ENCODE measurements around the gene LTBP3. TPM values are rescaled to one million over a fixed set of nuclear protein-coding genes. Genes with fewer than 3 reads are reported as not detected.

Gene LTBP3
- total RNA-seq (10 to 100 TPM; 47.5 to 68.7 TPM), polyA plus RNA-seq (ENCODE audit: insufficient read length in 2 of 2) (100 to 1,000 TPM; 158 to 198 TPM)
- long read RNA-seq, donor 1, partial matches to known transcripts = 47 of 58 reads
- long read RNA-seq, donor 1, other reads (novel, unspliced or antisense) = 6 of 58 reads
- long read RNA-seq, donor 2, partial matches to known transcripts = 21 of 26 reads
- long read RNA-seq, donor 2, other reads (novel, unspliced or antisense) = 0 of 26 reads
- long read RNA-seq, donor 3, partial matches to known transcripts = 20 of 29 reads
- long read RNA-seq, donor 3, other reads (novel, unspliced or antisense) = 0 of 29 reads
- long read RNA-seq, donor 4, partial matches to known transcripts = 51 of 59 reads
- long read RNA-seq, donor 4, other reads (novel, unspliced or antisense) = 0 of 59 reads

DNA sequence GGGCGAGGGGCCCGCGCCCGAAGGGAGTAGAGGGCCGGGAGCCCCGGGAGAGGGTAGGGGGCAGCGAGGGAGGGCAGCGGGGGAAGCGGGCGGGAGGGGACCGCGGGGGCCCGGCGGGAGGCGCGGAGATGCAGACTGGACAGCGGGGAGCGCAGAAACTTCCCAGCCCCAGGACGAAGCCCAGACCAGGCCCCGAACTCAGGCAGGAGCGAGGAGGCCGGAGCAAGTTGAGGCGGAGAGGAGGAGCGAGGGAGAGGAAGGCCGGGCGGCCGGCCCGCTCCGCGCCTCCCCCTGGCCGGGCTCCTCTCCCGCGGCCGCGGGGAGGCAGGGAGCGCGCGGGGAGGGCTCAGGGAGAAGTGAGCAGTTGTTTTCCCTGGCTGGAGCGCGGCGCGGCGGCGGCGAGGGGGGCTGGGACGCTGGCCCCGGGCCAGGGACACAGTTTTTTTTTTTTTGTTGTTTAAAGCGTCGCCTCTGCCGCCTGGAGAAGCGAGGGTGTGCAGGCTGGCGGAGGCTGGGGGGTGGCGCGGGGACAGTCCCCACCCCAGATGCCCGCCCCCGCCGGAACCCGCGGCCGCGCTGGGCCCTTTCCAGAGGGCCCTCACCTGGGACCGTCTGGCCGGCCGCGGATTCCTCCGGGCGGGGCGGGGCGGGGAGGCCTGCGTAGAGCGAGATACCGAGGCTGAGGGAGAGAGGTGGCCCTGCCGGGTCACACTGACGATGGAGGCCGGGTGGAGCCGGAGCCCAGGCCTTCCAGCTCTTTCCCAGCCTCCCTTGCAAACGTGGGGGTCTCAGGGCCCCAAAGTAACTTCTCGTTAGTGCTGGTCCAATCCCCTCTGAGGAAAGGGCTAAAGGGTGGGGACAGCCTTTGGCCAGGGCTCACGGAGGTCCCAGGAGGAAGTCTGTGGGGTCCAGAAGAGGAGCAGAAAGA is at the start of gene LTBP3:
TSS of gene LTBP3 (minus strand) at position 358 of the 928 bp plus-strand sequence. CDS start 400 bp downstream, outside the sequence.
- Histone ChIP-seq H3K4me3 (ENCODE audit: low read depth, low read length) (peak within 1 kb of the TSS; percentile 64), H3K36me3 (ENCODE audit: control insufficient read depth, insufficient read depth, low read length) (peaks cover 26% of the 10 kb centered on the region), H3K27me3 (ENCODE audit: control insufficient read depth, insufficient read depth, low read length) (no peaks in the 10 kb centered on the region), H3K9me3 (ENCODE audit: control insufficient read depth, insufficient read depth, low read length) (no peaks in the 10 kb centered on the region), H3K27ac (ENCODE audit: low read depth, low read length) (peak within 1 kb of the TSS; percentile 99), H3K4me1 (ENCODE audit: control insufficient read depth, insufficient read depth, low read length) (peaks cover 71% of the 10 kb centered on the region)
- DNase-seq (ENCODE audit: low read depth in 4 of 6, low spot score in 6 of 6) = peak in 5 of 6 donors; percentile 59 to 95 (median 74)
- WGBS (ENCODE audit: insufficient coverage) = under 1% methylated on average over 67 of the region's 79 CpGs

DNA sequence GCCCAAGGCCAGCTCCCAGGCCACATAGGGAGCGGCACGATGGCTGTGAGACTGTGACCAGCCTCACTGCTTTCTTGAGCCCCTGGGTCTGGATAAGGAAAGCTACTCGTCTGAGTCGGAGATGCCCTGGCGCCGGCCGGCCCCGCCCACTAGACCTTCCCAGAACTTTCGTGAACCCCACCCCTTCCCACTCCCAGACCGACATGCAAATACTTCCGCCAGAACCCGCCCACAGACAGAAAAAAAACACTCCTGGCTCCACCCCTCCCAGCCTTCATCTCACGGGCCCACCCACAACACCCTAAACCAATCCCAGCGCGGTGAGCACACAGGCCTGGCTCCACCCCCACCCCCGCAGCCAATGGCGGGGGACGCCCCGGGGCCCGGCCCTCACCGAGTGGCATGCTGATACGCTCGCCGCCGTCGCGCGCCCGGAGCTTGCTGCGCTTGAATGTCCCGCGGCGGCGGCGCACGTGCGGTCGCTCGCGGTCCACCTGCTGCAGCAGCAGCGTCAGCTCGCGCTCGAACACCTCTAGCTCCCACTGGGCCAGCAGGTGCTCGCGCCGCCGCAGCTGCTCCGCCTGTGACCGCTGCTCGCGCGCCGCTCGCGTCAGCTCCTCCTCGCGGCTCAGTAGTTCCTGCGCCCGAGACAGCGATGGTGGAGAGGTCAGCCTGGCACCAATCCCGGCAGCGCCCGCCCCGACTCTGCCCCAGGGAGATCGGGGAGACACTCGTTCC is 48.9 kb upstream of the LTBP3 start:
- 2% methylated on average over 67 of the region's 67 CpGs for WGBS (ENCODE audit: insufficient coverage)
- H3K27me3 ChIP-seq (ENCODE audit: control insufficient read depth, insufficient read depth, low read length) = no peaks in the 10 kb centered on the region
- H3K4me1 ChIP-seq (ENCODE audit: control insufficient read depth, insufficient read depth, low read length) = peaks cover 48% of the 10 kb centered on the region
- H3K27ac ChIP-seq (ENCODE audit: low read depth, low read length) = peak overlapping the region; percentile 51
- peak overlapping the region; percentile 28 for H3K4me3 ChIP-seq (ENCODE audit: low read depth, low read length)
- peaks cover 71% of the 10 kb centered on the region for H3K36me3 ChIP-seq (ENCODE audit: control insufficient read depth, insufficient read depth, low read length)
- H3K9me3 ChIP-seq (ENCODE audit: control insufficient read depth, insufficient read depth, low read length) = no peaks in the 10 kb centered on the region
- peak; percentile 70 to 98 (median 88) for DNase-seq (ENCODE audit: low read depth in 4 of 6, low spot score in 6 of 6)

DNA sequence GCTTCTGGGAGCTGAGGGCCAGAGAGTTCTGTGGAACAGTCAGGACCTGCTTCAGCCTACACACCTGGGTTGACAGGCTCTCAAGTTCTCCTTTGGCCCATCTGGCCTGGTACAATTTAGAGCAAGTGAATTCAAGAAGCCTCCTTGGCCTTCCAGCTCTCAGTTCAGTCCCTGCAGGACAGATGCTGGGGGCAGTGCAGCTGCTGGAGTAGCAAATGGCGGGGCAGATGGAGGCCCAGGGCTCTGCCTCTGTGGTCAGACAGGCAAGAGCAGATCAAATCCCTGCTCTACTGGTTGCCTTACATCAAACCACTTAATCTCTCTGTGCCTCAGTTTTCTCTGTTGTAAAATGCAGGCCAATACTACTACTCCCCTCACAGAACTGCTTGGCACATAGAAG is 46.1 kb upstream of the LTBP3 start:
- H3K4me3 ChIP-seq (ENCODE audit: low read depth, low read length) = no peak overlapping the region
- H3K27me3 ChIP-seq (ENCODE audit: control insufficient read depth, insufficient read depth, low read length) = no peaks in the 10 kb centered on the region
- no peak overlapping the region for H3K27ac ChIP-seq (ENCODE audit: low read depth, low read length)
- no peaks in the 10 kb centered on the region for H3K9me3 ChIP-seq (ENCODE audit: control insufficient read depth, insufficient read depth, low read length)
- H3K4me1 ChIP-seq (ENCODE audit: control insufficient read depth, insufficient read depth, low read length) = peaks cover 21% of the 10 kb centered on the region
- no peak for DNase-seq (ENCODE audit: low read depth in 4 of 6, low spot score in 6 of 6)
- peaks cover 65% of the 10 kb centered on the region for H3K36me3 ChIP-seq (ENCODE audit: control insufficient read depth, insufficient read depth, low read length)
- WGBS (ENCODE audit: insufficient coverage) = 82% methylated on average over 1 of the region's 1 CpG

DNA sequence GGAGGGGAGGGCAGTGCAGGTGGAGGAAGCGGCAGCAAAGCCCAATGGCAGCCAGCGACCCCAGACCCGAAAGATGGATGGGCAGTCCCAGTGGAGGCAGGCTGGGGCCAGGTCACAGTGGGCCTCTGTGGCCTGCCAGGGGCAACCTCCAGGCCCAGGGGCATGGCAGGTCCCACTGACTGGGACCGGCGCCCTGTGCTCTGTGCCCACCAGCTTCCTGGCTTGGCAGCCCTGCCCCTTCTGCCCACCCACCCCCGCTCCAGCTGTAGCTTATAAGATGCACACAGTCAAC is 41.7 kb upstream of the LTBP3 start:
- H3K9me3 ChIP-seq (ENCODE audit: control insufficient read depth, insufficient read depth, low read length) = no peaks in the 10 kb centered on the region
- no peak overlapping the region for H3K27ac ChIP-seq (ENCODE audit: low read depth, low read length)
- DNase-seq (ENCODE audit: low read depth in 4 of 6, low spot score in 6 of 6) = no peak
- H3K4me1 ChIP-seq (ENCODE audit: control insufficient read depth, insufficient read depth, low read length) = peaks cover 5% of the 10 kb centered on the region
- 96% methylated on average over 5 of the region's 6 CpGs for WGBS (ENCODE audit: insufficient coverage)
- no peak overlapping the region for H3K4me3 ChIP-seq (ENCODE audit: low read depth, low read length)
- no peaks in the 10 kb centered on the region for H3K27me3 ChIP-seq (ENCODE audit: control insufficient read depth, insufficient read depth, low read length)
- H3K36me3 ChIP-seq (ENCODE audit: control insufficient read depth, insufficient read depth, low read length) = peaks cover 69% of the 10 kb centered on the region

DNA sequence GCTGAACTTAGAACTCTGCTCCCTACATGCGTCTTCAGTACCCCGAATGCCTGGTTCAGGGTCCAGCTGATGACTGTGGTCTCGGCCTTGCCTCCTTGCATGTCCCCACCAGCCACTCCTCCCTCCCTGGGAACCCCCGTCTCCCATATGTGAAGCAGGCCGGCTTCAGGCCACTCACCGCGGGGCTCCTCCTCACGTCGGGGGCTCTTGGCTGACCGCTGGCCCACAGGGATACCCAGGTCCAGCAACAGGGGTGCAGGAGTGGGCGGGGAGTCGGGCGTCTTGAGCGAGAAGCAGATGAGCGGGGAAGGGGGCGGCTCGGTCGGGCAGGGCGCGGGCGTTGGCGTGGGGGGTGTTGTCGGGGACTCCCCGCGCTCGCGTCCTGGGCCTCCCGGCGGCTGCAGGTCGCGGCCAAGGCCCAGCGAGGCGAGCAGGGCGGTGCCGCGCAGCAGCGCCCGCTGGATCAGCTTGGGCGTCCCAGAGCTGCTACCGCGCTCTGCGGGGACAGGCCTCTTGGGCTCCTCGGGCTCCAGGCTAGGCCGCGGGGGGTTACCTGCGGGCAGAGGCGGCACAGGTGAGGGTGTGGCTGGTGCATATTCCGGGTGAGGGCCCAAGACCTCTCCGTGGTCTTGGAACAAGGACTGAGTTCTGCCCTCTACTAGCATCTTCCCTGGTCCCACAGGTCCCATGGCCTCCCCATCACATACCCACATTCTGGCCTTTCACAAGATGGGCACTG is 41.2 kb upstream of the LTBP3 start:
- 74% methylated on average over 47 of the region's 49 CpGs for WGBS (ENCODE audit: insufficient coverage)
- H3K4me3 ChIP-seq (ENCODE audit: low read depth, low read length) = no peak overlapping the region
- peaks cover 5% of the 10 kb centered on the region for H3K4me1 ChIP-seq (ENCODE audit: control insufficient read depth, insufficient read depth, low read length)
- no peak for DNase-seq (ENCODE audit: low read depth in 4 of 6, low spot score in 6 of 6)
- H3K9me3 ChIP-seq (ENCODE audit: control insufficient read depth, insufficient read depth, low read length) = no peaks in the 10 kb centered on the region
- H3K27me3 ChIP-seq (ENCODE audit: control insufficient read depth, insufficient read depth, low read length) = no peaks in the 10 kb centered on the region
- peaks cover 64% of the 10 kb centered on the region for H3K36me3 ChIP-seq (ENCODE audit: control insufficient read depth, insufficient read depth, low read length)
- H3K27ac ChIP-seq (ENCODE audit: low read depth, low read length) = no peak overlapping the region

DNA sequence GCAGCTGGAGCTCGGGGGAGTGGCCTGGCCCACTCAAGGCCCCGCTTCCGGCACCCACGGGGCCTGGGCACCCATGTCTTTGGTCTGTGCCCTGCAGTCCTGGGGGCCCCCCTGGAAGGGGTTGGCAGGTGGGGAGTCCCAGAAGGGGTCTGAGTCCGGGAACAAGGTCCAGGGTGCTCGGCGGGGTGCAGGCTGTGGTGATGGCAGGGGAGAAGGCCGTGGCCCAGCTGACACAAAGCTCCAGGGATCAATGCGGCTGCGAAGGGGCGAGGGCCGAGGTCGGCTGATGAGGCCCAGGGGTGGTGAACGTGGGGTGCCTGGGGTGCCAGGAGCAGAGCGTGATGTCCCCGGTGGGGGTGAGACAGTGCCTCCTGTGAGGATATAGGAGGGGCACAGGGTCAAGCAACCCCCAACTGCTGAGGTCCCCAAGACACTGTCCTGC is 40.1 kb upstream of the LTBP3 start:
- WGBS (ENCODE audit: insufficient coverage) = 94% methylated on average over 15 of the region's 16 CpGs
- peaks cover 67% of the 10 kb centered on the region for H3K36me3 ChIP-seq (ENCODE audit: control insufficient read depth, insufficient read depth, low read length)

DNA sequence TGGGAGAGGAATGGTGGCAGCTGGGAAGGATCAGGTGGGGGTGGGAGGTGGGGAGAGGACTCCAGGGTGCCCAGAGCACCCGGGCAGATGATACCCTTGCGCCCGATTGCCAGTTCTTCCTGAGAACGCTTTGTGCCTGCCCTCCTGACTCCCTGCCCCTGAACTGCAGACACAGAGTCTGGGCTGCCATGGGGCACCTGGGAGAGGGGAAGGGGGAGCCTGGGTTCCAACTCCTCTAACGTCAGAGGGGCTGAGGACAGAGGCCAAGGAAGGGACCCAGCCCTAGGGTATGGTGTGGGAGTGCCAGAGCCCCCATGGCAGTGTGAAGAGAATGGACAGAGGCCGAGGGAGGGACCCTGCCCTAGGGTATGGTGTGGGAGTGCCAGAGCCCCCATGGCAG is 38.4 kb upstream of the LTBP3 start:
- no peaks in the 10 kb centered on the region for H3K9me3 ChIP-seq (ENCODE audit: control insufficient read depth, insufficient read depth, low read length)
- 83% methylated on average over 6 of the region's 6 CpGs for WGBS (ENCODE audit: insufficient coverage)
- H3K4me3 ChIP-seq (ENCODE audit: low read depth, low read length) = no peak overlapping the region
- H3K36me3 ChIP-seq (ENCODE audit: control insufficient read depth, insufficient read depth, low read length) = peaks cover 72% of the 10 kb centered on the region
- no peak overlapping the region for H3K27ac ChIP-seq (ENCODE audit: low read depth, low read length)
- H3K4me1 ChIP-seq (ENCODE audit: control insufficient read depth, insufficient read depth, low read length) = peaks cover 24% of the 10 kb centered on the region
- no peak for DNase-seq (ENCODE audit: low read depth in 4 of 6, low spot score in 6 of 6)
- H3K27me3 ChIP-seq (ENCODE audit: control insufficient read depth, insufficient read depth, low read length) = peaks cover 3% of the 10 kb centered on the region

More for the DNA sequence above, 40.1 kb upstream of the LTBP3 start:
- Histone ChIP-seq H3K27me3 (ENCODE audit: control insufficient read depth, insufficient read depth, low read length) (no peaks in the 10 kb centered on the region), H3K4me3 (ENCODE audit: low read depth, low read length) (no peak overlapping the region), H3K27ac (ENCODE audit: low read depth, low read length) (no peak overlapping the region), H3K9me3 (ENCODE audit: control insufficient read depth, insufficient read depth, low read length) (no peaks in the 10 kb centered on the region), H3K4me1 (ENCODE audit: control insufficient read depth, insufficient read depth, low read length) (peaks cover 15% of the 10 kb centered on the region)
- no peak for DNase-seq (ENCODE audit: low read depth in 4 of 6, low spot score in 6 of 6)

DNA sequence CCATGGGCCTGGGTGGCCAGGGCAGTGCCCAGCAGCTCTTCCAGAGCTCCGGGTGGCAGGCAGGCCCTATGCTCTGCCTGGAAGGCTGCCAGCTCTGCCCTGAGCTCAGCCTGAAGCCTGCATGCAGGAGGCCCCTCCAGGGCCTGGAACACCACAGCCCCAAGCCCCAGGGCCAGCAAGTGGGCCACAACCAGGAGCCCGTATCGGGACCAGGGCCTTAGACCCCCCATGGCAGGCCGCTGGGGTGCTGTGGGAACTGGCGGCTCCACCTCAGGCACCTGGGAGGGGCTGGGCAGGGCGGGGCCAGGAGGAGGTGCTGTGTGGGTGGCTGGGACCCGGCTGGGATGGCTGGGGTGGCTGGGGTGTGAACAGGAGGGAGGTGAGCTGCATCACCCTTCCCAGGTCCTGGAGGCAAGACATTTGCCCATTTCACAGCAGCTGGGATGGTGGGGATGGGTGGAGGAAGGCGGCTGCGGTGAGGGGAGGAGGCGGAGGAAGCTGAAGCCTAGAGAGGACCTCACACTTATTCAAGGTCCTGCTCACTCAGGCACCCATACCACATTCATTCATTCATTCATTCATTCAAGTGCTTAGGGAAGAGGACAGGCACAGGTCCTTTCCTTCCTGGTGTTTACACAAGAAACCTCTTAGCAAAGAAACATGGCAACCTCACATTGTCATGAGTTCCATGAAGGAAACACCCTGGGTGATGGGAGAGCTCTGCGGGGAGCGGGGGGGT is 37.6 kb upstream of the LTBP3 start, which contains the start of gene KCNK7:
TSS of gene KCNK7 (minus strand) at position 258 of the 739 bp plus-strand sequence. CDS start at position 230, 28 bp downstream.
- H3K4me1 ChIP-seq (ENCODE audit: control insufficient read depth, insufficient read depth, low read length) = peaks cover 24% of the 10 kb centered on the region
- H3K36me3 ChIP-seq (ENCODE audit: control insufficient read depth, insufficient read depth, low read length) = peaks cover 67% of the 10 kb centered on the region
- peaks cover 3% of the 10 kb centered on the region for H3K27me3 ChIP-seq (ENCODE audit: control insufficient read depth, insufficient read depth, low read length)
- no peaks in the 10 kb centered on the region for H3K9me3 ChIP-seq (ENCODE audit: control insufficient read depth, insufficient read depth, low read length)
- DNase-seq (ENCODE audit: low read depth in 4 of 6, low spot score in 6 of 6) = no peak
- 69% methylated on average over 9 of the region's 12 CpGs for WGBS (ENCODE audit: insufficient coverage)
- H3K4me3 ChIP-seq (ENCODE audit: low read depth, low read length) = no peak within 1 kb of the TSS
- H3K27ac ChIP-seq (ENCODE audit: low read depth, low read length) = no peak within 1 kb of the TSS

Measured in spinal cord (tissue), 10 donors.